ENCODE measurements around the gene MRPL14.

Gene MRPL14

DNA sequence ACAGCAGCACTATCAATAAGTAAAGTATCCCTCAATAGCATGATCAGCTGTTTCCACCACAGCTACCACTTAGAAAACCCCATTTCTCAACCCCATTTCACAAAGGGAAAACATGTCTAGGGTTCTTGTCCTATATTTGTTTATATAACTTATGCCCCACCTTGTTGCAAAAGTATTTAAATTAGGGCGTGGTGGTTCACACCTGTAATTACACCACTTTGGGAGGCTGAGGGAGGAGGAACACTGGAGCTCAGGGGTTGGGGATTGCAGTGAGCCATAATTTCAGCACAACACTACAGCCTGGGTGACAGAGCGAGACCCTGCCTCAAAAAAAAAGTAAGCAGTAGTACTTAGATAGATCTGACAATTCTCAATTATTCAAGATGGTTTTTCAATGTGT lies 3.7 kb downstream of the MRPL14 start:
- Histone ChIP-seq H2AFZ (ENCODE audit: low read depth, low read length) (no peak overlapping the region), H3K9me3 (ENCODE audit: control insufficient read depth, low read length) (no peaks in the 10 kb centered on the region), H2BK15ac (ENCODE audit: low read depth, poor library complexity, severe bottlenecking) (no peak overlapping the region), H3K4me2 (ENCODE audit: low read length, poor library complexity, severe bottlenecking) (no peak overlapping the region), H3K27me3 (ENCODE audit: control insufficient read depth in 1 of 2, insufficient read depth in 1 of 2, low read length in 2 of 2) (no peaks in the 10 kb centered on the region), H3K4ac (ENCODE audit: low read depth in 1 of 2, low read length in 2 of 2) (no peak overlapping the region), H3K79me1 (replicated peaks; ENCODE audit: low read length, poor library complexity, severe bottlenecking) (peaks cover 5% of the 10 kb centered on the region), H2BK120ac (ENCODE audit: low read depth, low read length) (no peak overlapping the region), H2BK5ac (ENCODE audit: low read depth, low read length, poor library complexity, severe bottlenecking) (no peak overlapping the region), H3K36me3 (ENCODE audit: control insufficient read depth in 1 of 2, insufficient read depth in 2 of 2, low read depth in 1 of 2, low read length in 2 of 2) (peaks cover 0 to 6% of the 10 kb centered on the region in 2 experiments), H3K4me3 (ENCODE audit: insufficient read depth in 1 of 2, low read depth in 1 of 2, low read length in 2 of 2) (no peak overlapping the region), H3K27ac (ENCODE audit: low read length, poor library complexity, severe bottlenecking) (peak overlapping the region; percentile 25), H2AK5ac (ENCODE audit: low read length, severe bottlenecking) (no peak overlapping the region), H2BK12ac (ENCODE audit: low read length in 2 of 2) (no peak overlapping the region), H3K14ac (ENCODE audit: low read length in 2 of 2) (no peak overlapping the region), H3K9ac (ENCODE audit: low read length) (peak overlapping the region; percentile 3), H4K91ac (ENCODE audit: low read length) (no peak overlapping the region), H3K23ac (ENCODE audit: low read length in 2 of 2) (no peak overlapping the region), H4K8ac (ENCODE audit: low read length) (no peak overlapping the region), H3K18ac (ENCODE audit: low read depth in 1 of 2, low read length in 2 of 2) (no peak overlapping the region), H3K4me1 (ENCODE audit: control insufficient read depth, insufficient read depth, low read depth, low read length) (peaks cover 23% of the 10 kb centered on the region)
- WGBS: 92% methylated on average over 1 of the region's 2 CpGs
- DNase-seq: no peak

- Histone ChIP-seq H2AFZ (ENCODE audit: low read depth, low read length) (no peak overlapping the region), H3K36me3 (ENCODE audit: control insufficient read depth in 1 of 2, insufficient read depth in 2 of 2, low read depth in 1 of 2, low read length in 2 of 2) (peaks cover 0 to 6% of the 10 kb centered on the region in 2 experiments), H3K9me3 (ENCODE audit: control insufficient read depth, low read length) (no peaks in the 10 kb centered on the region), H3K4ac (ENCODE audit: low read depth in 1 of 2, low read length in 2 of 2) (peak overlapping the region in 1 of 2 experiments; percentile 10), H3K9ac (ENCODE audit: low read length) (peak overlapping the region; percentile 3), H2BK12ac (ENCODE audit: low read length in 2 of 2) (no peak overlapping the region), H3K14ac (ENCODE audit: low read length in 2 of 2) (no peak overlapping the region), H3K18ac (ENCODE audit: low read depth in 1 of 2, low read length in 2 of 2) (no peak overlapping the region), H3K27ac (ENCODE audit: low read length, poor library complexity, severe bottlenecking) (peak overlapping the region; percentile 15), H3K4me2 (ENCODE audit: low read length, poor library complexity, severe bottlenecking) (peak overlapping the region; percentile 23), H3K4me3 (ENCODE audit: insufficient read depth in 1 of 2, low read depth in 1 of 2, low read length in 2 of 2) (no peak overlapping the region), H3K79me1 (replicated peaks; ENCODE audit: low read length, poor library complexity, severe bottlenecking) (peaks cover 2% of the 10 kb centered on the region), H3K27me3 (ENCODE audit: control insufficient read depth in 1 of 2, insufficient read depth in 1 of 2, low read length in 2 of 2) (no peaks in the 10 kb centered on the region), H2BK15ac (ENCODE audit: low read depth, poor library complexity, severe bottlenecking) (no peak overlapping the region), H3K23ac (ENCODE audit: low read length in 2 of 2) (no peak overlapping the region), H2AK5ac (ENCODE audit: low read length, severe bottlenecking) (peak overlapping the region; percentile 59), H2BK120ac (ENCODE audit: low read depth, low read length) (no peak overlapping the region), H2BK5ac (ENCODE audit: low read depth, low read length, poor library complexity, severe bottlenecking) (no peak overlapping the region), H4K91ac (ENCODE audit: low read length) (no peak overlapping the region), H4K8ac (ENCODE audit: low read length) (no peak overlapping the region), H3K4me1 (ENCODE audit: control insufficient read depth, insufficient read depth, low read depth, low read length) (peaks cover 21% of the 10 kb centered on the region)
- DNase-seq: peak; percentile 35
- 85% methylated on average over 1 of the region's 1 CpG for WGBS
These were observed 4.5 kb downstream of the MRPL14 start for GRCh38 chr6:44122801-44123200.

- H4K8ac ChIP-seq (ENCODE audit: low read length): no peak overlapping the region
- no peak overlapping the region for H2BK12ac ChIP-seq (ENCODE audit: low read length in 2 of 2)
- no peak overlapping the region for H4K91ac ChIP-seq (ENCODE audit: low read length)
- no peak for DNase-seq
- no peak overlapping the region for H3K9ac ChIP-seq (ENCODE audit: low read length)
- H2BK15ac ChIP-seq (ENCODE audit: low read depth, poor library complexity, severe bottlenecking): no peak overlapping the region
- H2BK120ac ChIP-seq (ENCODE audit: low read depth, low read length): no peak overlapping the region
- no peak overlapping the region for H3K14ac ChIP-seq (ENCODE audit: low read length in 2 of 2)
- H3K18ac ChIP-seq (ENCODE audit: low read depth in 1 of 2, low read length in 2 of 2): no peak overlapping the region
- H2AK5ac ChIP-seq (ENCODE audit: low read length, severe bottlenecking): peak overlapping the region; percentile 53
- no peaks in the 10 kb centered on the region for H3K27me3 ChIP-seq (ENCODE audit: control insufficient read depth in 1 of 2, insufficient read depth in 1 of 2, low read length in 2 of 2)
- H3K79me1 ChIP-seq (replicated peaks; ENCODE audit: low read length, poor library complexity, severe bottlenecking): no peaks in the 10 kb centered on the region
- no peaks in the 10 kb centered on the region for H3K9me3 ChIP-seq (ENCODE audit: control insufficient read depth, low read length)
- H3K4ac ChIP-seq (ENCODE audit: low read depth in 1 of 2, low read length in 2 of 2): no peak overlapping the region
- H2AFZ ChIP-seq (ENCODE audit: low read depth, low read length): no peak overlapping the region
- H2BK5ac ChIP-seq (ENCODE audit: low read depth, low read length, poor library complexity, severe bottlenecking): no peak overlapping the region
- WGBS: 83% methylated on average over 3 of the region's 4 CpGs
- H3K4me1 ChIP-seq (ENCODE audit: control insufficient read depth, insufficient read depth, low read depth, low read length): peaks cover 33% of the 10 kb centered on the region
- H3K27ac ChIP-seq (ENCODE audit: low read length, poor library complexity, severe bottlenecking): peak overlapping the region; percentile 19
- no peak overlapping the region for H3K4me3 ChIP-seq (ENCODE audit: insufficient read depth in 1 of 2, low read depth in 1 of 2, low read length in 2 of 2)
- H3K36me3 ChIP-seq (ENCODE audit: control insufficient read depth in 1 of 2, insufficient read depth in 2 of 2, low read depth in 1 of 2, low read length in 2 of 2): peaks cover 0 to 6% of the 10 kb centered on the region in 2 experiments
- no peak overlapping the region for H3K23ac ChIP-seq (ENCODE audit: low read length in 2 of 2)
- H3K4me2 ChIP-seq (ENCODE audit: low read length, poor library complexity, severe bottlenecking): no peak overlapping the region
These were observed 6.4 kb downstream of the MRPL14 start for GRCh38 chr6:44120692-44121443.

- Histone ChIP-seq H2AK5ac (ENCODE audit: low read length, severe bottlenecking) (peak overlapping the region; percentile 95), H4K8ac (ENCODE audit: low read length) (no peak overlapping the region), H3K36me3 (ENCODE audit: control insufficient read depth in 1 of 2, insufficient read depth in 2 of 2, low read depth in 1 of 2, low read length in 2 of 2) (peaks cover 0 to 14% of the 10 kb centered on the region in 2 experiments), H3K23ac (ENCODE audit: low read length in 2 of 2) (no peak overlapping the region), H3K79me1 (replicated peaks; ENCODE audit: low read length, poor library complexity, severe bottlenecking) (no peaks in the 10 kb centered on the region), H2BK5ac (ENCODE audit: low read depth, low read length, poor library complexity, severe bottlenecking) (no peak overlapping the region), H4K91ac (ENCODE audit: low read length) (no peak overlapping the region), H3K4ac (ENCODE audit: low read depth in 1 of 2, low read length in 2 of 2) (no peak overlapping the region), H2BK120ac (ENCODE audit: low read depth, low read length) (no peak overlapping the region), H3K4me3 (ENCODE audit: insufficient read depth in 1 of 2, low read depth in 1 of 2, low read length in 2 of 2) (no peak overlapping the region), H2BK12ac (ENCODE audit: low read length in 2 of 2) (no peak overlapping the region), H3K9me3 (ENCODE audit: control insufficient read depth, low read length) (no peaks in the 10 kb centered on the region), H2AFZ (ENCODE audit: low read depth, low read length) (no peak overlapping the region), H3K18ac (ENCODE audit: low read depth in 1 of 2, low read length in 2 of 2) (no peak overlapping the region), H3K27ac (ENCODE audit: low read length, poor library complexity, severe bottlenecking) (no peak overlapping the region), H3K14ac (ENCODE audit: low read length in 2 of 2) (no peak overlapping the region), H3K9ac (ENCODE audit: low read length) (peak overlapping the region; percentile 3), H3K4me1 (ENCODE audit: control insufficient read depth, insufficient read depth, low read depth, low read length) (peaks cover 34% of the 10 kb centered on the region), H3K4me2 (ENCODE audit: low read length, poor library complexity, severe bottlenecking) (no peak overlapping the region), H2BK15ac (ENCODE audit: low read depth, poor library complexity, severe bottlenecking) (no peak overlapping the region), H3K27me3 (ENCODE audit: control insufficient read depth in 1 of 2, insufficient read depth in 1 of 2, low read length in 2 of 2) (no peaks in the 10 kb centered on the region)
- no peak for DNase-seq
- WGBS: 81% methylated on average over 5 of the region's 5 CpGs
These were observed 7.5 kb downstream of the MRPL14 start for GRCh38 chr6:44119704-44120262.
